ENCODE results near the gene MRPS34. TPM values are rescaled to one million over a fixed set of nuclear protein-coding genes. Genes with fewer than 3 reads are reported as not detected.

Gene MRPS34
- 102 TPM in 2 replicates for total RNA-seq (2014; rRNA removed; shearing (Covaris generic))
- 142 and 148 TPM in 2 replicates for polyA plus RNA-seq (2015; cell fraction: cytosol; rRNA removed)
- polyA plus RNA-seq (2015; cell fraction: nucleus; rRNA removed): 50.9 and 62.7 TPM in 2 replicates

DNA sequence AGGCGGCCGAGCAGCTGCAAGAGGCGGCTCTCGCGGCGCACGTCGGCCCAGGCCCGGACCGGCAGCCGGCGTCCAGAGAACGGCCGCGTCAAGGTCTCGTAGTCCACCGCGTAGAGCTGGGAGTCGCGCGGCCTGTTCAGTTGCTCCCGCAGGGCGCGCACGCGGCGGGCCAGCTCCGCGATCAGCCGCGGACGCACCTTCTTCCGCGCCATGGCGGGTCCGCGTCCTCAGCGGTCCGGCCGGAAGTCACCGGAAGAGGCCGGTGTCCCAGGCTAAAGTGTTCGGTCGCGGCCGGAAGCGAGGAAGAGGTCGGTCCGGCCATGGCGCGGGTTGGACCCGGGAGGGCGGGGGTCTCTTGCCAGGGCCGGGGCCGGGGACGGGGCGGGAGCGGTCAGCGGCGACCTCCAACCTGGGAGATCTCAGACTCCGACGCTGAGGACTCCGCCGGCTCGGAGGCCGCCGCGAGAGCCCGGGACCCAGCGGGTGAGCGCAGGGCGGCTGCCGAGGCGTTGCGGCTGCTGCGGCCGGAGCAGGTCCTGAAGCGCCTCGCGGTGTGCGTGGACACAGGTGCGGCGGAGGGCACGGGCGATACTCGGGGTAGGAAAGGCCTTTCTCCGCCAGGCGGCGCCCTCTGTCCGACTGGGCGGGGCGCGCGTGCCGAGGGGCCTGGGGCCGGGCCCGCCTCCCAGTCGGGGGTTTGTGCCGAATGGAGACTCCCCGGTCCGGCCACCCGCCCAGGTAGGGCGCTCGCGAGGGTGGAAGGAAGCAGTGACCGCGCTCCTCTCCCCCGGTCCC, at the start of gene MRPS34:
TSS of gene MRPS34 (minus strand) at position 227 of the 795 bp plus-strand sequence. CDS start at position 212, 15 bp downstream.
- in situ Hi-C loops (cut with HindIII; ENCODE audit: low pct_unique_long_range_greater_than_20kb, low sequenced_read_pairs): no loop called here
- peak; percentile 77 for DNase-seq (ENCODE audit: low read depth, low spot score)

DNA sequence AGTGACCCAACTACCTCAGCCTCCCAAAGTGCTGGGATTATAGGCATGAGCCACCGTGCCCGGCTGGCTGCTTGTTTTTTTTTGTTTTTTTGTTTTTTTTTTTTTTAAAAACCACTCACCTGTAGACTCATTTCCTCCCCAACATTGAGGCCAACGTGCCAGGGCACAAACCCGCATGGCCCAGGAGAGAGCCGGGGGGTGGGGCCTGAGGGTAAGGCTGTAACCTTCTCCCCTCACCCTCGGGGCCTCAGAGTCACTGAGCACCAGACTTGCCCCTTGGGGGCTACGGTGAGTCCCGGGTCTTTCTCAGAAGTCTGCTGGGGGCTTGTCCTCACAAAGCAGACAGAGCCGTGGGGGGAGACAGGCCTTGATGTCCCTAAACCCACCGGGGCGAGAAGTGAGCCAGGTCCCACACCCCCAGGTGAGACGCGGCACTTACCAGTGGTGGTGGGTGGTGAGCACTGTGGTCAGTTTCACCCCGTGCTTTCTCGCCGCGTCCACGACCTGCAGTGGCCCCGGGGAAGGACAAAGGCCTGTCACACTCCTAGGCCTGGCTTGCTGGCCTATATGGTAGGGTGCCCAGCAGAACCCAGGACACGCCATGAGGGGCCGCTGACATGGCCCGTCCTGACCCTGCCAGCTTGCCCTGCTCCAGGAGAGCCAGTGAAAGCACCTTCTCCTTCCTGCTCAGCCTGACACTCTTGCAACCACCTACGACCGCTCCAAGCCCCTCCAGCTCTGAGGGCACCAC, 49.1 kb upstream of the MRPS34 start:
- no peak for DNase-seq (ENCODE audit: low read depth, low spot score)
- in situ Hi-C loops (cut with HindIII; ENCODE audit: low pct_unique_long_range_greater_than_20kb, low sequenced_read_pairs): no loop called here

GRCh38 chr16:1820946-1821290, 48.0 kb upstream of the MRPS34 start:
- DNase-seq (ENCODE audit: low read depth, low spot score): no peak
- in situ Hi-C loops (cut with HindIII; ENCODE audit: low pct_unique_long_range_greater_than_20kb, low sequenced_read_pairs): no loop called here

DNA sequence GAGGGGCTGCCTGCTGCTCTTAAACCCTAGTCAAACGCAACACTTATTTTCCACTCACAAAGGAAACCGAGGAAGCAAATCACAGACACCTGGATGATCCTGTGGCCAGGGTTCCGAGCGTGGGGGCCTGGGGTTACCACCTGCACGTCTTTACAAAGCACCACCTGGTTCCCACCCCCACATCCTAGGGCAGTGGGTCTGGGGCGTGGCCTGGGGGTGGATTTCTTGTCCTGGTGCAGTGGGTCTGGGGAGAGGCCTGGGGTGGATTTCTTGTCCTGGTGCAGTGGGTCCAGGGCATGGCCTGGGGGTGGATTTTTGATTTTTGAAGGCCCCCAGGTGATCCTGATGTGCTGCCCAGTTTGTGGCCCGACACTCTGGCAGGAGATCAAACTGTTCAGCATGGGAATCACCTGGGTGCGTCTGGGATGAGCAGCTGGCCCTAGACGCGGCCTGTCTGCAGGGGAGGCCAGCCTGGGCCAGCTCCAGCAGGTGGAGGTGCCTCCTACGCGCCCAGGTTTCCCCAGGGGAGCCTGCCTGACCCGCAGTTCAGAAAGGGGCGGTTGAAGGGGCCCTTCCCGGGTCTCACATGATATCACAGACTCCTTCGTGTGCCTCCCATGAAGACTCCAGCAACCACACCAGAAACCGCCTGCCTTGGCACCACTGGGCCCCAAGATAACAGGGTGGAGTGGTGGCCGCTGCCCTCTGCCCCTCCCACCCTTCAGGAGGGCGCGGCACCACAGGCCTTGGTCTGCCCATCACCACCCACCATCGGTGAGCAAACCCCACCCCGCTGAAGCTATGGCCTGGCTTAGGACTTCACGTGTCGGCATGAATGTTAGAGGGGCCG, 47.4 kb upstream of the MRPS34 start:
- no peak for DNase-seq (ENCODE audit: low read depth, low spot score)
- in situ Hi-C loops (cut with HindIII; ENCODE audit: low pct_unique_long_range_greater_than_20kb, low sequenced_read_pairs): no loop called here

GRCh38 chr16:1819611-1820010, 46.7 kb upstream of the MRPS34 start:
- DNase-seq (ENCODE audit: low read depth, low spot score): no peak

DNA sequence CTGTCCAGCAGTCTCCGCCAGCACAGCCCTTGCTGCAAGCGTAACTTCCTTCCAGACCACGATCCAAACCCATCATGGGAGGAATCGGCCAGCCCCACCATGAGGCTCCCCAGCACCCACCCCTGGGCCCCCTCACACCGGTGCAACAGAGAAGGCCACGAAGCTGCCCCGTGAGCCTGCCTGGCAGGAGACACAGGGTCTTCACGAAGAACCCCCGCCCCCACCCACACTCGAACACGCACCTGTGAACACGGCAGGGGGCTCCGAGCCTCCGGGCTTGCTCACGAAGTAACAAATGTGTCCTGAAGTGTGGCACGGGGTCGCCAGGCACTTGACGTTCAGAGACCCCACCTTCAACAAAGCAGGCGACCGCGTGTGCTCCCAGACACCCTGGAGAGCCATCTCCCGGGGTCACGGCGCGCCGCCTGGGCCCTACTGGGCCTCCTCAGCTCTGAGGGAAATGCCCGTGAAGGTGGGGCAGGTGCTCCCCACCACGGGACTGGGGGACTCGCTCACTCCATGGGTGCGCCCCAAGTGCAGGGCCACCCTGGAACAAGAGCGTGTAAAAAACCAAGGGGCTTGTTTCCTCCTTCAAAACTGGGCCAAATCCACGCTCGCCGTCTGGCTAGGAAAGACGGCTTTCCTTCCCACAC, 46.1 kb upstream of the MRPS34 start:
- no peak for DNase-seq (ENCODE audit: low read depth, low spot score)
- in situ Hi-C loops (cut with HindIII; ENCODE audit: low pct_unique_long_range_greater_than_20kb, low sequenced_read_pairs): no loop called here

More at GRCh38 chr16:1819611-1820010, 46.7 kb upstream of the MRPS34 start:
- in situ Hi-C loops (cut with HindIII; ENCODE audit: low pct_unique_long_range_greater_than_20kb, low sequenced_read_pairs): no loop called here

- in situ Hi-C loops (cut with HindIII; ENCODE audit: low pct_unique_long_range_greater_than_20kb, low sequenced_read_pairs): no loop called here
Measured at GRCh38 chr16:1818204-1818872, 45.4 kb upstream of the MRPS34 start.

GRCh38 chr16:1817716-1818115, 44.8 kb upstream of the MRPS34 start:
- DNase-seq (ENCODE audit: low read depth, low spot score): no peak
- in situ Hi-C loops (cut with HindIII; ENCODE audit: low pct_unique_long_range_greater_than_20kb, low sequenced_read_pairs): no loop called here

More at GRCh38 chr16:1818204-1818872, 45.4 kb upstream of the MRPS34 start:
- no peak for DNase-seq (ENCODE audit: low read depth, low spot score)

DNA sequence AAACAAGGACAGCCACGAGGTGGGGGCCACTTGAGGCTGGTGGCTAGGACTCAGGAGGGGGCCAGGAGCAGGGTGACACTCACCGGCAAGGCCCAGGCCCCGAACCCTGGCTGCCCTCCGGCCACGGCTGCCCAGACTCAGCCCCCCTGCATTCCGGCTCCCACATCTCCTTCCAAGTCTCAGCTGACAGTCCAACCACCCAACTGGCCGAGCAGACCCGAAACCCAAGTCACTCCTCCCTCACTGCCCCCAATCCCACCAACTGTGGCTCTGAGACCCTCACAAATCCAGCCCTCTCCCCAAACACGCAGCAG, 44.3 kb upstream of the MRPS34 start:
- DNase-seq (ENCODE audit: low read depth, low spot score): no peak
- in situ Hi-C loops (cut with HindIII; ENCODE audit: low pct_unique_long_range_greater_than_20kb, low sequenced_read_pairs): no loop called here

DNA sequence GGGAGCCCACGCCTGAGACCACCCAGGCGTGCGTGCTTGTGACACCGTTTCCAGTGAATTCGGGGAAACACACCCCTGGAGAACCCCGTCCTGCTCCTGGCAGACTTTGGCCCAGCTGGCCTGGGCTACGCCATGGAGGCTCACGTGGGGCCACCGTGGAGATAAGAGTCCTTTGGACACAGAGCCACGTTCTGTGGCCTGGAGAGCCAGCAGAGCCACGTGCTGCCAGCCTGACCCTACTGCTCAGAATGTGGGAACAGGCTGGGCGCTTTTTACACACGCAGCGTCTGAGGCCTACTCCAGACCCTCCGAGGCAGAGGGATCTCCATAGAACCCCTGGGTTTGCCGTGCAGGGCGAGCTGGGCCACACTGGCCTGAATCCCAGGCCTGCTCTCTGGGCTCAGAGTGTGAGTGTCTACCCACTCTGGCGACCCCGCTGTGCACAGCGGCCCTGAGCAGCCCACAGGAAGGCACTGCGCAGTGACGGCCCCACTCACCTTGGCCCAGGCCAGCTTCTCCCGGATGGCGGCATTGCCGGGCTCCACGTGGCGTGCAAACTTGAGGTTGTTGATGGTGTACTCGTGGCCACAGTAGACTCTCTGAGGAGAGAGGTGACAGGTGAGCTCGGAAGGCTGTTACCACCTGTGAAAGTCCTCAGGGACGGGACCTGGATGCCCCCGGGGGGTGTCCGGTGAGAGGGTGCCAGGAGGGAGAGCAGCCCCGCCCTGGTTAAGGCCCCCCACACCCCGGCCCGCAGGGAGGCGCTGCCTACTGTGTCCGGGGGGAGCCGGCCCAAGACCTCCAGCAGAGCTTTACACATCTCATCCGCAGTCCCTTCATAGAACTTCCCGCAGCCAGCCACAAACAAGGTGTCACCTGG, 43.7 kb upstream of the MRPS34 start:
- no peak for DNase-seq (ENCODE audit: low read depth, low spot score)
- in situ Hi-C loops (cut with HindIII; ENCODE audit: low pct_unique_long_range_greater_than_20kb, low sequenced_read_pairs): no loop called here

- in situ Hi-C loops (cut with HindIII; ENCODE audit: low pct_unique_long_range_greater_than_20kb, low sequenced_read_pairs): no loop called here
- no peak for DNase-seq (ENCODE audit: low read depth, low spot score)
Measured at GRCh38 chr16:1815461-1815860, 42.5 kb upstream of the MRPS34 start.

- DNase-seq (ENCODE audit: low read depth, low spot score): peak; percentile 74
- in situ Hi-C loops (cut with HindIII; ENCODE audit: low pct_unique_long_range_greater_than_20kb, low sequenced_read_pairs): no loop called here
Measured at GRCh38 chr16:1812732-1813163, 39.8 kb upstream of the MRPS34 start.

DNA sequence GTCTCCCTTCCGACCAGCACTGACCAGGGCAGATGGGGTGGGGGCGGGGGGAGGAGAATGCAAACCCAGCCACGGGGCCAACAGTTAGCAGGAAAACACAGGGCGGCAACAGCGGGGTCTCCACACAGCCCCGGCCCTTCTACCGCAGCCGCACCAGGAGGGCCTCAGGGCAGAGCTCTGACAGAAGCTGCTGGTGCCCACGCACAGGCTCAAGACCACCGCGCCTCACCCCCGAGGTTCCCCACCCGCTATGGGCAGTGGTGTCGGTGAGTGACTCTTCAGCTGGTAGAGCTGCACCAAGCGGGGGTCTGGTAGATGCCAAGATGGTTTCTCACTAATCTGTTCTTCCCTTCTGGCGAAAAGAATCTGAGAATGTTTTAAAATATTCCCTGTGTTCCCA, 37.6 kb upstream of the MRPS34 start:
- in situ Hi-C loops (cut with HindIII; ENCODE audit: low pct_unique_long_range_greater_than_20kb, low sequenced_read_pairs): no loop called here
- DNase-seq (ENCODE audit: low read depth, low spot score): no peak

DNA sequence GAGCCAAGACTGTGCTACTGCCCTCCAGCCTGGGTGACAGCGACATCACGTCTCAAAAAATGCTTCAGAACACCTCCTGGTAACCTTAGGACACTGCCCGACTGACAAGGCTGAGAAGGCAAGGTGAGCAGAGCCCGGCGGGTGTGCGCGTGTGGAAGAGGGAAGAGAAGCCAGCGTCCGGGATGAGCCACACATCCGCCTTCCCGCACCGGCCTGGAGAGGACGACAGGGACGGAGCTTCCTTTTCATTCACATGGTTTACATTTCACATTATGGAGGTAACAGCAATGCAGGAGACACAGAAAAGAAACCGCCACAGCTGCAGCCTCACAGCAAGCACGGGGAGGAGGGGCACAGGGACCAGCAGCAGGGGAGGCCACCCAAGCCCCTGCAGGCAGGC, 37.2 kb upstream of the MRPS34 start:
- in situ Hi-C loops (cut with HindIII; ENCODE audit: low pct_unique_long_range_greater_than_20kb, low sequenced_read_pairs): no loop called here
- no peak for DNase-seq (ENCODE audit: low read depth, low spot score)

GRCh38 chr16:1809281-1809801, 36.4 kb upstream of the MRPS34 start:
- in situ Hi-C loops (cut with HindIII; ENCODE audit: low pct_unique_long_range_greater_than_20kb, low sequenced_read_pairs): no loop called here
- DNase-seq (ENCODE audit: low read depth, low spot score): no peak

- in situ Hi-C loops (cut with HindIII; ENCODE audit: low pct_unique_long_range_greater_than_20kb, low sequenced_read_pairs): no loop called here
- no peak for DNase-seq (ENCODE audit: low read depth, low spot score)
Measured at GRCh38 chr16:1808691-1809090, 35.8 kb upstream of the MRPS34 start.

Data from SK-MEL-5 (cell line).